Natural killer cell (primary cell): ENCODE results near the gene AQP6. TPM values are rescaled to one million over a fixed set of nuclear protein-coding genes. Genes with fewer than 3 reads are reported as not detected.

Source experiments
- ATAC-seq, 3 donors: fragments of 150-1000 bp in 2 of 3; fragments of 200-7000 bp in 1 of 3; cut with Tn5 transposase; 1 replicate in 1 of 3; 2 replicates in 2 of 3; pipeline ENCODE4 v1.10.0; 2021; ENCODE audit warnings: mild to moderate bottlenecking in 2 of 3, moderate library complexity in 2 of 3
- DNase-seq, 2 donors: peaks; one replicate each; pipeline versions ENCODE4 v3.0.0 to v3.0.0-alpha.2; 2013 to 2021; ENCODE audit warnings: mixed read lengths in 1 of 2
- H3K27ac ChIP-seq: one replicate; pipeline ENCODE4 v1.5.1; 2013; ENCODE audit warnings: mild to moderate bottlenecking, low read length
- H3K27me3 ChIP-seq: one replicate; pipeline ENCODE4 v1.6.1; 2013; ENCODE audit warnings: low read length; ENCODE audit not compliant: control insufficient read depth, insufficient read depth
- H3K36me3 ChIP-seq: one replicate; pipeline ENCODE4 v1.6.1; 2013; ENCODE audit warnings: low read length; ENCODE audit not compliant: control insufficient read depth, insufficient read depth
- H3K4me1 ChIP-seq: one replicate; pipeline ENCODE4 v1.6.1; 2013; ENCODE audit warnings: low read length; ENCODE audit not compliant: control insufficient read depth, insufficient read depth
- H3K4me3 ChIP-seq: one replicate; pipeline ENCODE4 v1.5.1; 2013; ENCODE audit warnings: low read length
- H3K9me3 ChIP-seq: one replicate; pipeline ENCODE4 v1.6.1; 2013; ENCODE audit warnings: low read length; ENCODE audit not compliant: control insufficient read depth, insufficient read depth
- H3K27ac Mint-ChIP-seq, 2 donors: one replicate each; pipeline ENCODE4 v1.8.0; 2022; ENCODE audit warnings: mild to moderate bottlenecking in 2 of 2, mixed read lengths in 2 of 2, moderate library complexity in 1 of 2
- H3K27me3 Mint-ChIP-seq, 2 donors: one replicate each; pipeline ENCODE4 v1.8.0; 2022; ENCODE audit warnings: low read depth in 2 of 2, mixed read lengths in 2 of 2
- H3K36me3 Mint-ChIP-seq: one replicate; pipeline ENCODE4 v1.8.0; 2022; ENCODE audit warnings: mixed read lengths
- H3K4me1 Mint-ChIP-seq, 2 donors: one replicate each; pipeline ENCODE4 v1.8.0; 2022; ENCODE audit warnings: mixed read lengths in 2 of 2
- H3K4me3 Mint-ChIP-seq: one replicate; pipeline ENCODE4 v1.8.0; 2022; ENCODE audit warnings: mild to moderate bottlenecking, moderate library complexity, mixed read lengths
- H3K9me3 Mint-ChIP-seq, 2 donors: one replicate each; pipeline ENCODE4 v1.8.0; 2022; ENCODE audit warnings: mixed read lengths in 2 of 2
- CTCF ChIP-seq: fragments of 200-600 bp; IDR thresholded peaks from one replicate; pipeline ENCODE4 v1.8.0; 2022; ENCODE audit warnings: antibody characterized with exemption
- WGBS: methylation state at CpG from one replicate; pipeline ENCODE4 v1.1.7; 2013; ENCODE audit warnings: missing lambda C conversion rate; ENCODE audit not compliant: insufficient coverage; 5-methylcytosine and 5-hydroxymethylcytosine counted together
- intact Hi-C: fragments of 100-400 bp; cut with micrococcal nuclease; formaldehyde crosslinking; loops from one replicate; pipeline ENCODE4 v1.14.2; 2022
- total RNA-seq, 4 donors: library from RNA; stranded (reverse); fragments of 120-200 nt in 1 of 4; gene quantifications; one replicate each; pipeline versions ENCODE4 v1.2.3 to v1.2.4, GENCODE V29; 2013 to 2022

Gene AQP6
- total RNA-seq, 3 donors from 2014 or later (not counting 1 experiment from before 2014, with no cell fraction given): not detected

- WGBS: 74% methylated on average over 12 of the region's 12 CpGs
- no peak for TF ChIP-seq CTCF
- Mint-ChIP-seq H3K4me3 (no peak overlapping the region), H3K27me3 (peaks cover 12 to 16% of the 10 kb centered on the region in 2 donors), H3K9me3 (no peaks in the 10 kb centered on the region), H3K4me1 (peaks cover 0 to 5% of the 10 kb centered on the region in 2 donors), H3K36me3 (no peaks in the 10 kb centered on the region), H3K27ac (no peak overlapping the region)
- no peak overlapping the region for H3K27ac ChIP-seq
- H3K9me3 ChIP-seq: no peaks in the 10 kb centered on the region
- no peak overlapping the region for H3K4me3 ChIP-seq
- no peak for DNase-seq
- H3K36me3 ChIP-seq: no peaks in the 10 kb centered on the region
- ATAC-seq: no peak
- peaks cover 14% of the 10 kb centered on the region for H3K4me1 ChIP-seq
- intact Hi-C loops: loop anchor here (5.0 kb wide), 1 partner anchor 102 kb away; no protein-coding TSS in a partner anchor
- H3K27me3 ChIP-seq: peaks cover 4% of the 10 kb centered on the region
Observed at GRCh38 chr12:49969651-49970429, 2.9 kb upstream of the AQP6 start.

- no peak for DNase-seq
- Histone ChIP-seq H3K27me3 (peaks cover 4% of the 10 kb centered on the region), H3K36me3 (no peaks in the 10 kb centered on the region), H3K4me3 (no peak overlapping the region), H3K9me3 (no peaks in the 10 kb centered on the region), H3K4me1 (peaks cover 14% of the 10 kb centered on the region), H3K27ac (no peak overlapping the region)
- H3K27ac Mint-ChIP-seq: no peak overlapping the region
- no peak overlapping the region for H3K4me3 Mint-ChIP-seq
- H3K4me1 Mint-ChIP-seq: peaks cover 0 to 5% of the 10 kb centered on the region in 2 donors
- intact Hi-C loops: no loop called here
- TF ChIP-seq CTCF: no peak
- H3K27me3 Mint-ChIP-seq: peaks cover 10% of the 10 kb centered on the region in 2 donors
- no peaks in the 10 kb centered on the region for H3K9me3 Mint-ChIP-seq
- ATAC-seq: no peak
- no peaks in the 10 kb centered on the region for H3K36me3 Mint-ChIP-seq
- WGBS: 82% methylated on average over 10 of the region's 10 CpGs
Observed at GRCh38 chr12:49970658-49971057, 2.1 kb upstream of the AQP6 start.

- ATAC-seq: no peak
- WGBS: 91% methylated on average over 5 of the region's 6 CpGs
- intact Hi-C loops: no loop called here
- no peak overlapping the region for H3K4me3 Mint-ChIP-seq
- H3K27ac ChIP-seq: no peak overlapping the region
- no peaks in the 10 kb centered on the region for H3K36me3 Mint-ChIP-seq
- H3K4me3 ChIP-seq: no peak overlapping the region
- H3K9me3 Mint-ChIP-seq: no peaks in the 10 kb centered on the region
- no peak for DNase-seq
- H3K27ac Mint-ChIP-seq: no peak overlapping the region
- H3K27me3 Mint-ChIP-seq: peaks cover 5 to 7% of the 10 kb centered on the region in 2 donors
- peaks cover 14% of the 10 kb centered on the region for H3K4me1 ChIP-seq
- peaks cover 4% of the 10 kb centered on the region for H3K27me3 ChIP-seq
- H3K4me1 Mint-ChIP-seq: peaks cover 0 to 5% of the 10 kb centered on the region in 2 donors
- TF ChIP-seq CTCF: no peak
- no peaks in the 10 kb centered on the region for H3K36me3 ChIP-seq
- H3K9me3 ChIP-seq: no peaks in the 10 kb centered on the region
Observed at GRCh38 chr12:49971141-49971540, 1.6 kb upstream of the AQP6 start.
